ENCODE data around the gene WNT3A.

- TF ChIP-seq CTCF (conservative IDR thresholded peaks at IDR 0.05) = no peak
- no peak for TF ChIP-seq EZH2 (IDR thresholded peaks at IDR 0.05; ENCODE audit: low read depth)
These were observed 90.7 kb downstream of the WNT3A start for GRCh38 chr1:228097333-228098081.
